ENCODE measurements around the gene TMPO. TPM values are rescaled to one million over a fixed set of nuclear protein-coding genes. Genes with fewer than 3 reads are reported as not detected.

Gene TMPO
- total and polyA plus RNA-seq, 4 donors: 10.9 to 175 (median 43.9) TPM

GRCh38 chr12:98516111-98516873, 902 bp downstream of the TMPO start:
- H3K4me1 ChIP-seq (ENCODE audit: control insufficient read depth in 4 of 4, insufficient read depth in 4 of 4, low read length in 3 of 4): peaks cover 7 to 30% (median 14%) of the 10 kb centered on the region in 4 donors
- under 1% methylated on average over 64 of the region's 64 CpGs for WGBS
- DNase-seq (ENCODE audit: low spot score): peak; percentile 76
- no peaks in the 10 kb centered on the region for H3K36me3 ChIP-seq (ENCODE audit: control insufficient read depth in 4 of 4, insufficient read depth in 3 of 4, low read depth in 1 of 4, low read length in 3 of 4)
- no peaks in the 10 kb centered on the region for H3K9me3 ChIP-seq (ENCODE audit: control insufficient read depth in 4 of 4, low read length in 3 of 4)
- peak overlapping the region; percentile 91 to 93 for H3K27ac ChIP-seq (ENCODE audit: low read depth in 1 of 2, low read length in 2 of 2)
- peak overlapping the region; percentile 81 to 94 for H3K9ac ChIP-seq (ENCODE audit: low read depth in 1 of 2, low read length in 2 of 2)
- no peaks in the 10 kb centered on the region for H3K27me3 ChIP-seq (ENCODE audit: control insufficient read depth in 4 of 4, insufficient read depth in 4 of 4, low read length in 3 of 4)
- TF ChIP-seq YY1 (IDR thresholded peaks at IDR 0.05) (peak; percentile 26), REST (IDR thresholded peaks at IDR 0.05) (no peak), EGR1 (IDR thresholded peaks at IDR 0.05; ENCODE audit: low read depth in 2 of 2) (no peak), RAD21 (IDR thresholded peaks at IDR 0.05) (peak; percentile 83 to 93), TAF1 (conservative IDR thresholded peaks at IDR 0.05) (no peak), CTCF (IDR thresholded peaks at IDR 0.05; ENCODE audit: low read depth, low read length, missing input control) (peak; percentile 76), HNF4A (conservative IDR thresholded peaks at IDR 0.05) (peak; percentile 8 to 12), GABPA (IDR thresholded peaks at IDR 0.05 in 1 of 2, conservative IDR thresholded peaks at IDR 0.05 in 1 of 2) (no peak), RXRA (IDR thresholded peaks at IDR 0.05) (peak in 1 of 2 donors; percentile 13), ZBTB33 (IDR thresholded peaks at IDR 0.05) (no peak), JUND (IDR thresholded peaks at IDR 0.05) (no peak), HNF4G (IDR thresholded peaks at IDR 0.05) (no peak), SP1 (IDR thresholded peaks at IDR 0.05) (peak; percentile 18)
- peak overlapping the region; percentile 75 to 99 (median 88) for H3K4me3 ChIP-seq (ENCODE audit: low read depth in 1 of 3, low read length in 3 of 3)

DNA sequence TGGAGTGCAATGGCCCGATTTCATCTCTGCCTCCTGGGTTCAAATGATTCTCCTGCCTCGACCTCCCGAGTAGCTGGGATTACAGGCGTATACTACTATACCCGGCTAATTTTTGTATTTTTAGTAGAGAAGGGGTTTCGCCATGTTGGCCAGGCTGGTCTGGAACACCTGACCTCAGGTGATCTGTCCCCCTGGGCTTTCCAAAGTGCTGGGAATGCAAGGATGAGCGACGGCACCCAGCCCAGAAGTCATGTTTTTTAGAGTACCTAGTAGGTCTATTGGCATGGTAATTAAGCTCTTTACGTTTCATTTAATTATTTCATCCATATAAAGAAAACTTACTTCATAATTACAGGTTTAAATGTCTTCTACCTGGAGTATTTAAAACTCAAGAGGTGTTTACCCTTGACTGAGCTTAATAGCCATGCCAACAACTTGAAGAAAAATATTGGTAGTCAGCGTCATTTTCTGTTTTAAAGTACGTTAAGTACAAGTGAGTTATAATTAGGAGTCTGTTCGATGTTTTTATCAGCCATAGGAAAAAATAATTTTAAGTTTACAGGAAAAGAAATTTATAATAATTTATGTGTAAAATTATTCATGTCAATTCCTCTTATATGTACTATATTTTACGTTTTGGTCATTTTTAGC, 4.0 kb downstream of the TMPO start:
- Histone ChIP-seq H3K9me3 (ENCODE audit: control insufficient read depth in 4 of 4, low read length in 3 of 4) (no peaks in the 10 kb centered on the region), H3K27me3 (ENCODE audit: control insufficient read depth in 4 of 4, insufficient read depth in 4 of 4, low read length in 3 of 4) (no peaks in the 10 kb centered on the region), H3K36me3 (ENCODE audit: control insufficient read depth in 4 of 4, insufficient read depth in 3 of 4, low read depth in 1 of 4, low read length in 3 of 4) (no peaks in the 10 kb centered on the region), H3K4me1 (ENCODE audit: control insufficient read depth in 4 of 4, insufficient read depth in 4 of 4, low read length in 3 of 4) (peaks cover 4 to 40% (median 23%) of the 10 kb centered on the region in 4 donors), H3K9ac (ENCODE audit: low read depth in 1 of 2, low read length in 2 of 2) (no peak overlapping the region), H3K27ac (ENCODE audit: low read depth in 1 of 2, low read length in 2 of 2) (no peak overlapping the region), H3K4me3 (ENCODE audit: low read depth in 1 of 3, low read length in 3 of 3) (no peak overlapping the region)
- WGBS: 81% methylated on average over 13 of the region's 13 CpGs
- no peak for DNase-seq (ENCODE audit: low spot score)
- TF ChIP-seq EGR1 (IDR thresholded peaks at IDR 0.05; ENCODE audit: low read depth in 2 of 2) (no peak), YY1 (IDR thresholded peaks at IDR 0.05) (no peak), SP1 (IDR thresholded peaks at IDR 0.05) (no peak), JUND (IDR thresholded peaks at IDR 0.05) (no peak), RAD21 (IDR thresholded peaks at IDR 0.05) (no peak), RXRA (IDR thresholded peaks at IDR 0.05) (no peak), FOXA1 (IDR thresholded peaks at IDR 0.05) (no peak), CTCF (IDR thresholded peaks at IDR 0.05; ENCODE audit: low read depth, low read length, missing input control) (no peak), ATF3 (IDR thresholded peaks at IDR 0.05) (no peak), HNF4A (conservative IDR thresholded peaks at IDR 0.05) (no peak), HNF4G (IDR thresholded peaks at IDR 0.05) (no peak), ZBTB33 (IDR thresholded peaks at IDR 0.05) (no peak), GABPA (IDR thresholded peaks at IDR 0.05 in 1 of 2, conservative IDR thresholded peaks at IDR 0.05 in 1 of 2) (no peak)
